Activated CD4-positive, alpha-beta T cell treated with anti-CD3 and anti-CD28 coated beads, Interleukin-2, amount 50 U/mL, for 24 hours (primary cell): ENCODE measurements around the gene GNAL.
"Not testable (repeated sequence)": the region's sequence is repeated elsewhere in the genome, so short reads cannot be mapped to it uniquely, and the experiment has no call there.

Experiments
- DNase-seq, 2 donors: peaks; one replicate each; pipeline ENCODE4 v3.0.0-alpha.2; 2020; ENCODE audit warnings: low read depth in 1 of 2, low spot score in 1 of 2

The GNAL gene

DNA sequence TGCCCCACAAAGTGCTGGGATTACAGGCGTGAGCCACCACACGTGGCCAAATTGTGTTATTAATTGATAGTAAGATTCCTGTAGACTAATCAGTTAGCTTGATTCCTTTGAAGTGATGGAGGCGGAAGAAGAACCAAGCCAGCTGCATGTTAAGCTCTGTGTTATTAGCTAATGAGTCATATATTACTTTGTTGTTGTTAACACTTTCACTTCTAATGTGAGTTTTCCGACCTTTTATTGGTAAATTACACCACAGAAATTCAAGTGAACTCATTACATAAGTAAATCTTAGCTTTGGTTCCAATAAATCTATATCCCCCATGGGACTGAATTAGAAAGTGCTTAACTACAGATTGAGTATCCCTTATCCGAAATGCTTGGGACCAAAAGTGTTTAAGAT, 182.4 kb downstream of the GNAL start:
- DNase-seq = no peak

DNA sequence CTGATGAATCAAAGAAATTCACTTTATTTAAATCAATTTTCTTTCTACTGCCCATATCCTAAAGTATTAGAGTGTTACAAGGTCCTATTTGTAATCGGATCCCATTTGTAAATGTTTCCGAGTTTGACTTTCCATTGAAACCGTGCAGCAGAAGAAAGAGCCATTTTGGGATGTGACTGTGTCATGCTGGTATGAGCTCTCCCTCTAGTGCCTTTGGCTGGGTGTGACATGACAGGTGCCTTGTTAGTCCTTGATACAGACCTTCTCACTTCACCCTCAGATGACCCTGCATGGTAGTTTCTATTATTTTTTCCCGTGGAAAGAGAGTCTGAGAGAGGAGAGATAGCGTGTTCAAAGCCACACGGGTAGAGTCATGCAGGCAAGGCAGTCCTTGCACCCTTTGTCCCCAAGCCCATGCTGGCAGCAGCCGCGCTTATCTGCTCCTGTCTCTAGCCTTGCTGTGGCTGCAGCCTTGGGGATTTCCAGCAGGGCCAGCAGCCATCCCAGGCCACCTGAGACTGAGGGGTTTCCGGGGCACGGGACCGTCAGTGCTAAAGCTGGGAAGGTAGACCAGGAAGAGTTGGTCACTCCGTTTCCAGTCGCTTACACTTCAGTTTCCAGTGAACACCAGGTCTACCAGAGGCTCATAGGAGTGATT, 183.5 kb downstream of the GNAL start:
- DNase-seq = no peak

DNA sequence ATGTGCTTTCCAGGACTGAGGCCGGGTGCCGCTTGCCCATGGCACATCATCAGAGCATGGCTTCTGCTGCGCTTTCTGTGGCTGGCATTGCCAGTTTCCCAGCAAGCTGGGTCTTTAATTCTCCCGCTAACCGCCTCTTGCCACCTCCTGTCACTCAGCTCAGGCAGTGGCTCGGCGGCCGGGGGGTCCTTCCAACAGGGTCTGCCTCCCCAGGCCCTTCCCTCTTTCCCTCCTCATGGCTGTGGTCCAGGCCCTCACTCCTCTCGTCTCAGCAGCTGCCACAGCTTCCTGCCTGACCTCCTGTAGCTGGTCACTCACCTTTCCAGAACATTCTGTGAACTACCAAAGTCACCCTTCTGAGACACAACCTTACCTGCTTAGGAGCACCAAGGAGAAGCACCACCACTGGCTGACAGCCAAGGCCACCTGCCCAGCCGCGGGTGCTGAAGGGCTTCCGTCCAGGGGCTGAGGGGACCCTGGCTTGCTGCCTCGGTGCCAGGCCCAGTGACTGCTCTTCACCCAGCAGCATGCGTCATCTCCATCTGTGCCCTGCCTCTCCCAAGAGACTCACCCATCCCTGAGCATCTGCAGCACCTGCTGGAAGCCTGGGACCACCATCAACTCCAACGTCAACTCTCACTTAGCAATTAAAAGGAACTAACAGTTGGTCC, 184.7 kb downstream of the GNAL start:
- no peak for DNase-seq

DNA sequence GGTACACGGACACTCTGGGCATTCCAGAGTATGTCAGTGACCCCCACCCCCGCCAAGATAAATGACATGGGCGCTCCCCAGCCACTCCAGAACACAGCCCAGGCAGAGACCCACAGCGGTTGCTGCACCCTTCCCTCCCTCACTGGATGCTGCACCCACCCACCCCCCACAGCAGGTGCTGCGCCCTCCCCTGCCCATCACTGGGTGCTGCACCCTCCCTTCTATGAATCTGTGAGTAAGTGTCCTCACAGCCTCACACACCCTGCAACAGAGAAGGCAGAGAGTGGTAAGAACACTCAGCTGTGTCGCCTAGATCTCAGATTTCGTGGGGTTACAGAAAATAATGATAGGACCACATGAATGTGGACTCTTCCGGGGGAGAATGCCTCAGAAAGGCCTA, 185.6 kb downstream of the GNAL start:
- DNase-seq = no peak

DNA sequence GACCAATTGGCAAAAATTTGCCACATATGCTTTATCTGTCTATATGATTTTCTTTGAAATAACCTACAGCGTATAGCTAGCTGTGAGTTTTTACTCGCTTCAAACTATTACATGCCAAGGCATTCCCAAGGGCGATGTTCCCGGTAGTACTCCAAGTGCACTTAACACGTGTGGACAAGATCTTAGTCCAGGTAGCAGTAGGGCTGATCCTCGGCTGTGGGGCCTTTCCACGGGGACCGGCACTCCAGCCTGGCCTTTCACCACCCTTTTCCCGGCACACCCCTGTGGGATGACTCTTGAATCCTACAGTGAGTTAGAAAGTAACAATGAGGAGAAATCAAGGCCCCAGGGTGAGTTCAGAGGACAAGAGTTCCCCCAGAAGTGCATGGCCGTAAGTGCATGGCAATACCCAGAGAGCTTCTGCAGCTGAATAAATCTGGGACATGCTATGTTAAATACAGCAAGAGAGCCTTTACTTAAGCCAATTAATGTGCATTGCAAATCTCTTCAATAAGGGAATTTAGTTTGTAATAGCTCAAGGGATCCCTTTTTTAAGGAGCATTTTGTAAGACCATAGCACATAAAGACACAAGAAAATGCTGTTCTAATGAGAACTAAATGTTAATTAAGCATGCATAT, 188.6 kb downstream of the GNAL start:
- DNase-seq = no peak

DNA sequence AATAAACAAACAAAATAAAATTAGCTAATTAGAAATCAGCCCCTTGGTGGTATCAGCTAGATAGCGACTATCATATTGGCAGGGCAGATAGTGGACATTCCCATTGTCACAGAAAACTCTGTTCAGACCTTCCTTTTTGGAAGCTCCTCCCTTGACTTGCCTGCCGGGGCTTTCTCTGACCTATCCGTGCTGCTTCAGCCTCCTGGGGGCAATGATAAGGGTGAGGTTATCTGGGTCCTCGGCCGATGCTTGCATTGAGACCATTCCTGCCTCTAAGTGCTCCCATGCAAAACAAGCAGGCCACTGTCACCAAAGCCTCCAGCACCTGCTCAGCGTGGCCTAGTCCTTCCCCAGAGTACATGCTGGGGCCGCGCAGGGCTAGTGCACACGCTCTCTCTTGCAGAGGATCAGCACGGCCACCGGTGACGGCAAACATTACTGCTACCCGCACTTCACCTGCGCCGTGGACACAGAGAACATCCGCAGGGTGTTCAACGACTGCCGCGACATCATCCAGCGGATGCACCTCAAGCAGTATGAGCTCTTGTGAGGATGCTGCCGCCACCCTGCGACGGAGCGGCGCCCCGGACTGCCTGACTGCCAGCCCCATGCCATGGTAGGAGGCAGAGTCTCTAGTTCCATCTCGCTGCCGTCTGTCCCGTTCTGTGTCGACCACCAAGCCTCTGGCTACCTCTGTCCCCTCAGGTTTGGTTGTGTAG, 191.7 kb downstream of the GNAL start:
- no peak for DNase-seq

DNA sequence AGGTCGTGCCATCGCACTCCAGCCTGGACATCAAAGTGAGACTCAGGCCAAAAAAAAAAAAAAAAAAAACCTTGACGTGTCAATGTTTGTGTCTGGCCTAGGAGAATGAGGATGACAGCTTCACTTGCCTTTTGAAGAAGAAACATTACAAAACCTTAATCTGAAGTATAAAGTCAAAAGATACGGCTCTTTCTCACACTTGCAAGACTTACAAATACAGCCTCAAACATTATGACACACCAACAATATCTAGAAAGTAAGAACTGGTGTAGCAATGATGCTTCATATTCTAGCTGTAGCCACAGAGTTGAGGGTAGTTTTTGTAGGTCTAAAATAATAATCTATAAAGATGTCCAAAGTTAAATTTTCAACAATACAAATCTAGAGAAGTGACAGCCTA, 193.6 kb downstream of the GNAL start:
- DNase-seq = no peak

DNA sequence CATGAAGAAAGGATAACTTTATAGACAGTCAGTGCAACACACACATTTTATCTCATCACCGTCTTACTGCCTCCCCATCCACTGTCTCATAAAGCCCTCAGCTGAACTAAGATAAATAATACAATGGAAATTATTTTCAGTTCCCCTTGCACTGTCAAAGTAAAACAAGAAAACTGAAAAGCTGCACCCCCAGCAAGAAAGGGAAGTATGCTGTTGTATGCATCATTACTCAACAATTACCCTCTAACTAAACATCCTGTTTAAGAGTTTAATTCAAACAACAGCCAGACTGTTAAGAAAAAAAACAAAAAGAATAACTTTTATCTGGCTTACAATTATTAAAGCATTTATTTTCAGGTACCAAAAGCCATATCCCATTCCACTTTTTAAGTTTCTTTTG, 194.1 kb downstream of the GNAL start:
- DNase-seq = no peak

DNA sequence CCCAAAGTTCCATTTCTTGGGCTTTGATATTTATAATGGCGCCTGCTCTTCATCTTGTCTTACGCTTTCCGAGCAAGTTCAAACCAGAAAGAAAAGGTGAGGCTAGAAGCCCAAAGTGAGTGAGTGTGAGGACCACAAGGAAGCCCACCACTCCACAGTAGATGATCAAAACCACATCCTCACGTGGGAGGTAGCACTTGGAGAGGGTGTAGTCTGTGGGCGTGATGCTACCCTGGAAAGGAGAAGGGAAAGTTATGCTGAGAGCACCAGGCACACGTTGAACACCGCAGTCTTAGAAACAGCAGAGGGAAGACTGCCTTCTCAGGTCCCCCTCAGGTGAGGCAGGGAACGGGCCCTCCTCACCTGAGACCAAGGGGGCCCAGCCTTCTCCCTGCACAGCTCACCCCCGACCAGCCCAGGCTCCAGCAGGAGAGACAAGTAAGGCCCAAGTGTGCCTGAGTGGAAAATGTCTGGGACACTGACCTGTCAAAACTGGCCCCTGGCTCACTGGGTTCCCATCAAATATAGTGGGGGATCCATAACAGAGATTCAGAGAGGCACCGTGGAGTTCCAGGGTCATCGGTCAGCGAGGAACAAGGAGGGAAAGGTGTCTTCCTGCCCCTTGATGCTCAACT, 195.4 kb downstream of the GNAL start:
- DNase-seq = no peak

DNA sequence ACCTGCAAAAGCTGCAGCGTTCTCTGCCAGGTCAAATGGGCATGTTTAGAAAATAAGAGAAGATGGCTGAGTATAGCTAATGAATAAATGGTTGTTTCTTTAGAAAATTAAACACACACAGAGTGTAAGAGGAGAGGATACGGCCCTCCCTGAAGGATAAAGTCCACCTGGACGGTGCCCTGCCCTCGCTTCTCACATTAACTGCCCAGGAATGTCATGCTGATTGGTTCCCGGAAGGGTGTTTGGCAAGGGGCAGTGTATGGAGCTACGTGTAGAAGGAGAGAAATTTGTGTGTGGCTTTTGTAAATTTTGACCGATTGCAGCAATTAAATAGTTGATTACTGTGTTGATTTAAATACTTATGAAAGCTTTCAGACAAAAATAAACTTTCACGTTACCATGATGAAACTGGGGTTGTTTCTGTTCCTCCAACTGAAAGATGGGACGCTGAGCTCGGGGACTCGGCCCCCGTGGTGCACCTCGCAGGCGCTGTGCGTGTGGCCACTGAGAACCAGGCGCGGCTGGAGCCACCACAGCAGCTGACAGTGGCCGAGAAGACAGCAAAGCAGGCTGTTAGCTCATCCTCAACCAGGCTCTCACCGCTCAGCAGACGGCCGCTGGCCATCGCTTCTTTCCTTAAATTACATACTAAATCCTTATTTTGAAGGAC, 196.3 kb downstream of the GNAL start:
- DNase-seq = no peak

DNA sequence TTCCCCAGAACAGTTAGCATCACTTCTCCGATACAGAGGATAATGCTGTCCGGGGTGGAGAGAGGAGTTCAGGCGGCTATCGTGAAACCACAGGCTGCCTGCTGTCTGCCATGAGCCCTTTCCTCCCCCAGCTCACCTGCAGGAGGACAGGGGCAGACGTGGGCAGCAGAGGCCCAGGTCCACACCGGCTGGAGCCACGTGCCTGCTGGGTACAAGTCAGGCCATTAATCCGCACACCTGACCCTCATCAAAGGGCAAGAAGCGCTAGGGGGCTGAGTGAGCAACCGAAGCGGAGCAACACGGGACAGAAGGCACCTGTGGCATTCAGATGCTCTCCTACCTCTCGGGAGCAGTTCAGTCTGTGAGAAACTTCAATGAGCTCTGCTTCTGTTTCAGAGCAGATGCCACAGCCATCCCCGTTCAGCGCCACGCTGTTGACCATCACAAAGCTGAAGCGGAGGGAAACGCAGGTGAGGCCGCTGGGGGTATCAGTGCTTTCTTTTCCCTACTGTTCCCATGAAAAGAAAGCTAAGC, 197.6 kb downstream of the GNAL start:
- no peak for DNase-seq

DNA sequence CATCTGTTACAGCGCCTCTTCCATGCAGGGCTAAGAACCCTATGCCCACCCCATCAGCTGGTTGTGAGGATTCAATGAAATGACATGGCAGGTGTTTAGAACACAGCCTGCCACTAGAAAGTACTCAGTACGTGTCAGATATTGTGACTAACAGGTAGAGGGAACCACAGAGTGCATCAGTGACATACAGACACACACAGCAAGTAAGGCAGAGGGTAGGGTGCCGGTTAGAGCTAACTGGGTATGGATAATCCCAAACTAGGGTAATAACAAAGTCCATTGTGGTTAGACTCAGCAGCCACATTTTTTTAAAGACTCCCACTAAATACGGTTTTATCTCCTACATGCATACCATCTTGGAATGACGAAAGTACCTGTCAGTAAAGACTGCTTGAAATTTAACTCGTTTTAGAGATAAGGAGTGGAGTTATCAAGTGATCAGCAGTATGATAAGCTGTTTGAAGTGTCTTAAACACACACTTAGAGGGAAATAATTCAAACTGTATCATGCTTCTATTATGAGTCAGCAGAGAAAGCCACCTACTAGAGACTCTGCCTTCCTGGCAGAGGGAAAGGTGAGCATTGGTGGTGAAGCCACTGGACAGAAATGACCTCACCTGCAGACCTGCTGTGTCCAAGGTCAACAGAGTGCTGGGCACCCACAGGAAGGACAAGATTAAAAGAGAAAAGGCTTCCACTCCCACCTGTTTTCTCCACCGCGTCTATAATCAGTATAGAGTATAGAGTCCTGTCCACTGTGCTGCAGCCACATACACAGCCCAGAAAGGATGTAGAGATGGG, 198.5 kb downstream of the GNAL start:
- DNase-seq = no peak

DNA sequence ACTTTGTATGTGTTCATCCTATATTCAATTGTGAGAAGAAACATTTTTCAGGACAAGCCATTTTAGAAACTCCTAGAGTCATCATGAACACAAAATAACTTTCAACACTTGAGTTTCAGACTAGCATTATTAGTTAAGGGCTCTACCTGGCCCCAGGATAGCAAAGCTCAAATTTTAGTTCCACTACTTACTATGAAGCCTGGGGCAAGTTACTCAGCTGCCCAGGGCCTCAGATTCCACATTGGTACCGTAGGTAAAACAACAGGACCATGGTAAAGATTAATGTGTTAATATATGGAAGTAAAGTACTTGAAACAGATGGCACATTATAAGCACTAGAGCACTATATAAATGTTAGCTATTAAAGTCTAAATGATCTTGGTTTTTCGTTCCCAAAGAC, 199.7 kb downstream of the GNAL start:
- no peak for DNase-seq

DNA sequence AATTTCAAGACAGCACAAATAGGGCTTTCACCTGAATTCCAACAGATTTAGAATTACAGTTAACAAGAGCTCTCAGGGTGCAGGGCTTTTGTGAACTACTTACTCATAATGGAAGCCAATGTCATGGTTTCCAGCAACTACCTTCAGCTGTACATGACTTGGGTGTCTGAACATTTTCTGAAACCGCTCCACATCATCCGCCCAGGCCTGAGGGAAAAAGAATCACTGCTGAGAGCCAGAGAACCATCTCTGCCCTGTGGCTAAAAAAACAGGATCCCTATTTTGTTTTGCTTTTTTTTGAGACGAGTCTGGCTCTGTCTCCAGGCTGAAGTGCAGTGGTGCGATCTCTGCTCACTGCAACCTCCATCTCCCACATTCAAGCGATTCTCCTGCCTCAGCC, 200.2 kb downstream of the GNAL start:
- no peak for DNase-seq

DNA sequence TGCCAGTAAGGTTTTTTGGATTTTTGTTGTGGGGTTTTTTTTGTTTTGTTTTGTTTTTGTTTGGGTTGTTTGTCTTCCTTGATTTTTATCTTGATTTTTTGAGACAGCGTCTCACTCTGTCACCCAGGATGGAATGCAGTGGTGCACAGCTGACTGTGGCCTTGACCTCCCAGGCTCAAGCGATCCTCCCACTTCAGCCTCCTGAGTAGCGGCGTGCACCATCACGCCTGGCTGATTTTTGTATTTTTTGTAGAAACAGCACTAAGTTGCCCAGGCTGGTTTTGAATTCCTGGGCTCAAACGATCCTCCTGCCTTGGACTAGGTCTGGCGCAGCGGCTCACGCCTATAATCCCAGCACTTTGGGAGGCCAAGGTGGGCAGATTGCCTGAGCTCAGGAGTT, 202.7 kb downstream of the GNAL start:
- no peak for DNase-seq

DNA sequence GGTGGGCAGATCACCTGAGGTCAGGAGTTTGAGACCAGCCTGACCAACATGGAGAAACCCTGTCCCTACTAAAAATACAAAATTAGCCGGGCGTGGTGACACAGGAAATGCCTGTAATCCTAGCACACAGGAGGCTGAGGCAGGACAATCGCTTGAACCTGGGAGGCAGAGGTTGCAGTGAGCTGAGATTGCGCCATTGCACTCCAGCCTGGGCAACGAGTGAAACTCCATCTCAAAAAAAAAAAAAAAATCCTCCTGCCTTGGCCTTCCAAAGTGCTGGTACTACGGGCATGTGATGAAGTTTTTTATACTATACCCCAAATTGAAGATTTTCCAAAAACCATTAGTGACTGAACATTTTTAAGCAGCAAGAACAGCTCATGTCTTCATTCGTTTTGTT, 203.4 kb downstream of the GNAL start:
- DNase-seq = not testable (repeated sequence)

DNA sequence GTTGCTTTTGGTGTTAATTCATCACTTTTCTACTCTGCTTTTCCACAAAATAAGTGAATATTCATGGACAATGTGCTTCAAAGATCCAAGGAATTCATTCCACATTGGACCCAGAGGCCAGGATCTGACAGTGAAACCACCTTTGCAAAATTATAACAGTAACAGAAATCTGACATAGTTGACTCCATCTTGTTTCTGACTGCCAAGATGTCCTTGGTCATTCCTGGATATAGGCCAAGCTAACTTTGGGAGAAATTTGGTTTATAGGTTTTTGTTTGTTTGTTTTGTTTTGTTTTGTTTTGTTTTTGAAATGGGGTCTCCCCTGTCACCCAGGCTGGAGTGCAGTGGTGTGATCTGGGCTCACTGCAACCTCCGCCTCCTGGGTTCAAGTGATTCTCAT, 208.7 kb downstream of the GNAL start:
- no peak for DNase-seq

DNA sequence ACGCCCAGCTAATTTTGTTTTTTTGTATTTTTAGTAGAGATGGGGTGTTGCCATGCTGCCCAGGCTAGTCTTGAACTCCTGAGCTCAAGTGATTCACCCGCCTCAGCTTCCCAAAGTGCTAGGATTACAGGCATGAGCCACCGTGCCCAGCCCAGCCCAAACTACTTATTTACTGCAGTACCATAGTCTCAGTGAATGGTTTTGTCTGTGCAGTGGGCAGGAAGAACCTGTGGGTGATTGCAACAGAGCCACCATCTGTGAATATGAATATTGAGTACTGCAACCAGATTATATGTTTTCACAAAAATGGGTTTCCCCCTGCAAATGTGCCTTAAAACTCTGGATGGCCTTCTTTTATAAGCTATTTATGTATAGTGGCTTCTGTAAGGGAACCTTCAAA, 210.0 kb downstream of the GNAL start:
- no peak for DNase-seq

DNA sequence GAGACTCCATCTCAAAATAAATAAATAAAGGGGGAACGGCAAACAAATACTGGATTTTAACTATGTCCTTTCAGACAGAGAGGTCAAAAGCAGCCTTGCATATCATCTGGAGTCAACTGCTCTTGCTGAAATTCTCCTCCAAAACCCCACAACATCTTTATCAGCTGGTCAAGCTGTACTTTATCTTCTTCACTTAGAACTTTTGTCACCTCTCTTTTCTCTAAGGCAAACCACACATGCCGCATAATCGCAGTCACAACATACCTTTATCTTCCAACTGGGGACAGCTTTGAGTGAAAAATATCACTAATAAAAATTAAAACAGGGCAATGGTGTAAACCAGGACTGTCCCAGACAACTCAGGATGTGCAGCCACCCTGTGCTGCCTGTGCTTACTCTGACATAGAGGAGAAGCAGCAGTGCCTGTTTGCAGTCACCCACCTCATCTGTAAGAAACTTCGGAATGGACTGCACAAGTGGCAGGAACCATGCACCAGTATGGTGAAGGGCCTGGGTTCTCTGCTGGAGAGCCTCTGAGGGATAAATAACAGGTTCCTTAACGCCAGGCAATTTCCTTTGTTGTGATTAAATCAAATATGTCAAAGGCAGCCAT, 212.9 kb downstream of the GNAL start:
- no peak for DNase-seq
